Natural killer cell (primary cell): ENCODE results near the gene RGS6. TPM values are rescaled to one million over a fixed set of nuclear protein-coding genes. Genes with fewer than 3 reads are reported as not detected.

Experiments
- ATAC-seq, 3 donors: fragments of 150-1000 bp in 2 of 3; fragments of 200-7000 bp in 1 of 3; cut with Tn5 transposase; 1 replicate in 1 of 3; 2 replicates in 2 of 3; pipeline ENCODE4 v1.10.0; 2021; ENCODE audit warnings: mild to moderate bottlenecking in 2 of 3, moderate library complexity in 2 of 3
- DNase-seq, 2 donors: peaks; one replicate each; pipeline versions ENCODE4 v3.0.0 to v3.0.0-alpha.2; 2013 to 2021; ENCODE audit warnings: mixed read lengths in 1 of 2
- H3K27ac ChIP-seq: one replicate; pipeline ENCODE4 v1.5.1; 2013; ENCODE audit warnings: mild to moderate bottlenecking, low read length
- H3K27me3 ChIP-seq: one replicate; pipeline ENCODE4 v1.6.1; 2013; ENCODE audit warnings: low read length; ENCODE audit not compliant: control insufficient read depth, insufficient read depth
- H3K36me3 ChIP-seq: one replicate; pipeline ENCODE4 v1.6.1; 2013; ENCODE audit warnings: low read length; ENCODE audit not compliant: control insufficient read depth, insufficient read depth
- H3K4me1 ChIP-seq: one replicate; pipeline ENCODE4 v1.6.1; 2013; ENCODE audit warnings: low read length; ENCODE audit not compliant: control insufficient read depth, insufficient read depth
- H3K4me3 ChIP-seq: one replicate; pipeline ENCODE4 v1.5.1; 2013; ENCODE audit warnings: low read length
- H3K9me3 ChIP-seq: one replicate; pipeline ENCODE4 v1.6.1; 2013; ENCODE audit warnings: low read length; ENCODE audit not compliant: control insufficient read depth, insufficient read depth
- H3K27ac Mint-ChIP-seq, 2 donors: one replicate each; pipeline ENCODE4 v1.8.0; 2022; ENCODE audit warnings: mild to moderate bottlenecking in 2 of 2, mixed read lengths in 2 of 2, moderate library complexity in 1 of 2
- H3K27me3 Mint-ChIP-seq, 2 donors: one replicate each; pipeline ENCODE4 v1.8.0; 2022; ENCODE audit warnings: low read depth in 2 of 2, mixed read lengths in 2 of 2
- H3K36me3 Mint-ChIP-seq: one replicate; pipeline ENCODE4 v1.8.0; 2022; ENCODE audit warnings: mixed read lengths
- H3K4me1 Mint-ChIP-seq, 2 donors: one replicate each; pipeline ENCODE4 v1.8.0; 2022; ENCODE audit warnings: mixed read lengths in 2 of 2
- H3K4me3 Mint-ChIP-seq: one replicate; pipeline ENCODE4 v1.8.0; 2022; ENCODE audit warnings: mild to moderate bottlenecking, moderate library complexity, mixed read lengths
- H3K9me3 Mint-ChIP-seq, 2 donors: one replicate each; pipeline ENCODE4 v1.8.0; 2022; ENCODE audit warnings: mixed read lengths in 2 of 2
- WGBS: methylation state at CpG from one replicate; pipeline ENCODE4 v1.1.7; 2013; ENCODE audit warnings: missing lambda C conversion rate; ENCODE audit not compliant: insufficient coverage; 5-methylcytosine and 5-hydroxymethylcytosine counted together
- intact Hi-C: fragments of 100-400 bp; cut with micrococcal nuclease; formaldehyde crosslinking; loops from one replicate; pipeline ENCODE4 v1.14.2; 2022
- total RNA-seq, 4 donors: library from RNA; stranded (reverse); fragments of 120-200 nt in 1 of 4; gene quantifications; one replicate each; pipeline versions ENCODE4 v1.2.3 to v1.2.4, GENCODE V29; 2013 to 2022
- TF ChIP-seq, protein P1 (sequence below): fragments of 200-600 bp; IDR thresholded peaks from one replicate; pipeline ENCODE4 v1.8.0; 2022; ENCODE audit warnings: antibody characterized with exemption

Gene RGS6
- total RNA-seq, 3 donors from 2014 or later (not counting 1 experiment from before 2014, with no cell fraction given) = 0.75 to 1.4 TPM; not detected in 1

GRCh38 chr14:72023128-72024042, 91.2 kb downstream of the RGS6 start:
- no peak for ATAC-seq
- H3K9me3 Mint-ChIP-seq = no peaks in the 10 kb centered on the region

GRCh38 chr14:72024043-72024407, 91.8 kb downstream of the RGS6 start:
- TF ChIP-seq, protein P1, sequence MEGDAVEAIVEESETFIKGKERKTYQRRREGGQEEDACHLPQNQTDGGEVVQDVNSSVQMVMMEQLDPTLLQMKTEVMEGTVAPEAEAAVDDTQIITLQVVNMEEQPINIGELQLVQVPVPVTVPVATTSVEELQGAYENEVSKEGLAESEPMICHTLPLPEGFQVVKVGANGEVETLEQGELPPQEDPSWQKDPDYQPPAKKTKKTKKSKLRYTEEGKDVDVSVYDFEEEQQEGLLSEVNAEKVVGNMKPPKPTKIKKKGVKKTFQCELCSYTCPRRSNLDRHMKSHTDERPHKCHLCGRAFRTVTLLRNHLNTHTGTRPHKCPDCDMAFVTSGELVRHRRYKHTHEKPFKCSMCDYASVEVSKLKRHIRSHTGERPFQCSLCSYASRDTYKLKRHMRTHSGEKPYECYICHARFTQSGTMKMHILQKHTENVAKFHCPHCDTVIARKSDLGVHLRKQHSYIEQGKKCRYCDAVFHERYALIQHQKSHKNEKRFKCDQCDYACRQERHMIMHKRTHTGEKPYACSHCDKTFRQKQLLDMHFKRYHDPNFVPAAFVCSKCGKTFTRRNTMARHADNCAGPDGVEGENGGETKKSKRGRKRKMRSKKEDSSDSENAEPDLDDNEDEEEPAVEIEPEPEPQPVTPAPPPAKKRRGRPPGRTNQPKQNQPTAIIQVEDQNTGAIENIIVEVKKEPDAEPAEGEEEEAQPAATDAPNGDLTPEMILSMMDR = peak; percentile 66

More at GRCh38 chr14:72023128-72024042, 91.2 kb downstream of the RGS6 start:
- Mint-ChIP-seq H3K4me1 (no peaks in the 10 kb centered on the region), H3K27ac (no peak overlapping the region), H3K4me3 (no peak overlapping the region), H3K27me3 (peaks cover 20 to 27% of the 10 kb centered on the region in 2 donors), H3K36me3 (no peaks in the 10 kb centered on the region)
- peak in 1 of 2 donors; percentile 2 for DNase-seq
- Histone ChIP-seq H3K4me3 (no peak overlapping the region), H3K4me1 (no peaks in the 10 kb centered on the region), H3K9me3 (no peaks in the 10 kb centered on the region), H3K36me3 (no peaks in the 10 kb centered on the region), H3K27me3 (peaks cover 2% of the 10 kb centered on the region), H3K27ac (no peak overlapping the region)
- WGBS = 38% methylated on average over 5 of the region's 7 CpGs
- TF ChIP-seq, protein P1 = no peak
- intact Hi-C loops = loop anchor here (1.0 to 5.0 kb wide), 3 partner anchors 269 to 884 kb away; no protein-coding TSS in a partner anchor

DNA sequence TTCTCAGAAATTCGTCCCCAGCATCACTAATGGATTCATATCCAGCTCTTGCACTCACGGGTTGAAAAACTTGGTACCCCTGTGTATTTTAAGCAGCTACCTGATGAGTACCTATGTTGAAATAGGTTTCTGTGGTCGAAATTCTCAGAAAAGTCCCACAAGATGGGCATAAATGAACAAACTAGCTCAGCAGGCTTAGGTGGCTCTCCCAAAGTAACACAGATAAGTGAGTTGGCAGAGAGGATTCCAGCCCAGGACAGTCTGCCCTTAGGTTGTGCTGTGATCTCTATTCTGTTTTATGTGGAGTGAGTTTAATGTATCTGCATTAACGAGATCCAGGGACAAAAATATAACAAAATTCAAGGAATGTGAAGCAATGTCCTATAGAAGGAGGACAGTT, 92.3 kb downstream of the RGS6 start:
- peaks cover 16 to 32% of the 10 kb centered on the region in 2 donors for H3K27me3 Mint-ChIP-seq
- no peaks in the 10 kb centered on the region for H3K9me3 Mint-ChIP-seq
- no peak for DNase-seq
- Histone ChIP-seq H3K9me3 (no peaks in the 10 kb centered on the region), H3K4me3 (no peak overlapping the region), H3K36me3 (no peaks in the 10 kb centered on the region), H3K27ac (no peak overlapping the region), H3K27me3 (peaks cover 2% of the 10 kb centered on the region), H3K4me1 (no peaks in the 10 kb centered on the region)
- ATAC-seq = no peak
- TF ChIP-seq, protein P1 = no peak
- no peak overlapping the region for H3K4me3 Mint-ChIP-seq
- no peaks in the 10 kb centered on the region for H3K36me3 Mint-ChIP-seq
- H3K4me1 Mint-ChIP-seq = no peaks in the 10 kb centered on the region
- intact Hi-C loops = loop anchor here (1.0 to 5.0 kb wide), 3 partner anchors 268 to 883 kb away; no protein-coding TSS in a partner anchor
- H3K27ac Mint-ChIP-seq = no peak overlapping the region
- WGBS = 61% methylated on average over 4 of the region's 4 CpGs

More at GRCh38 chr14:72024043-72024407, 91.8 kb downstream of the RGS6 start:
- no peaks in the 10 kb centered on the region for H3K36me3 Mint-ChIP-seq
- H3K36me3 ChIP-seq = no peaks in the 10 kb centered on the region
- no peaks in the 10 kb centered on the region for H3K9me3 Mint-ChIP-seq
- H3K9me3 ChIP-seq = no peaks in the 10 kb centered on the region
- intact Hi-C loops = loop anchor here (1.0 to 5.0 kb wide), 3 partner anchors 268 to 883 kb away; no protein-coding TSS in a partner anchor
- no peak overlapping the region for H3K27ac Mint-ChIP-seq
- no peaks in the 10 kb centered on the region for H3K4me1 ChIP-seq
- peak; percentile 34 to 62 (median 38) for ATAC-seq
- H3K4me3 ChIP-seq = no peak overlapping the region
- H3K27me3 Mint-ChIP-seq = peaks cover 17 to 27% of the 10 kb centered on the region in 2 donors
- no peaks in the 10 kb centered on the region for H3K4me1 Mint-ChIP-seq
- WGBS = 23% methylated on average over 4 of the region's 6 CpGs
- no peak overlapping the region for H3K27ac ChIP-seq
- peaks cover 2% of the 10 kb centered on the region for H3K27me3 ChIP-seq
- H3K4me3 Mint-ChIP-seq = no peak overlapping the region
- peak in 1 of 2 donors; percentile 53 for DNase-seq
